Ramos (cell line): ENCODE measurements around the gene IMPDH1.

Experiments
- in situ Hi-C: fragments of 300-500 bp; cut with MboI; formaldehyde crosslinking; loops from one replicate; pipeline ENCODE4 v1.14.3; 2022; ENCODE audit warnings: low sequenced_read_pairs; ENCODE audit not compliant: unreplicated experiment

Gene IMPDH1

DNA sequence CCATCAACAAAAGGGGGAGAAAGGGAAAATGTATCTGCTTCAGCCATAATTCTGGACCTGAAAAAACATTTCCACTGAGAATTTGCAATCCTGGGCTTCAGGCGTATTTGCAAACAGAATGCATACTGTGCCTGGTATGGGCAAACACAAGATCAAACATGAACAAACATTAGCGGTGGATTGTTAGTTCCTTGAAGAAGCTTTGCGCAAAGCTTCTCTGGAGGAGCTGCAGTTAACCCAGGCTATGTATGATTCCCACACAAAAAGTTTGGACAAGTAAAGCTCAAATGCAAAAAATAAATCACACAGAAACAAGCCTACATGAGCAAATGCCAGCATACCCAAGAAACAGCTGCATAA lies 25.5 kb upstream of the IMPDH1 start:
- in situ Hi-C loops, result no loop called here

GRCh38 chr7:128434413-128435326 lies 24.9 kb upstream of the IMPDH1 start:
- in situ Hi-C loops, result no loop called here

DNA sequence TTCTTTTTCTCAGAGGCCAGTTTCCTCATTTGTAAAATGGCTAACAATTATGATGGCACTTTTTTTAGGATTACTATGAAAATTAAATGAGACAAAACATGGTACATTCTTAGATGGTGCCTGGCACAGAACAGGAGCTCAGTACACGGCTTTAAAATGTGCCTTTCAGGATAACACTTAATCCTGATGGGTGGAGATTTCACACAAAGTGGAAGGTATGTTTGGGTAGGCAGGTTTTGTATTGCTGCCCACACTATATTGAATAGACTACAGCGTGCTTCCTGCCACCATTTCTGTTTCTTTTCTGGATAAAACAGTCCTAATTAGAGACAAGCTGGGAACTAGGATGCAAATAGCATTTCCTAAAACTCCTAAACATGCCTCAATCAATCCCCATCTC lies 22.0 kb upstream of the IMPDH1 start:
- in situ Hi-C loops, result no loop called here

DNA sequence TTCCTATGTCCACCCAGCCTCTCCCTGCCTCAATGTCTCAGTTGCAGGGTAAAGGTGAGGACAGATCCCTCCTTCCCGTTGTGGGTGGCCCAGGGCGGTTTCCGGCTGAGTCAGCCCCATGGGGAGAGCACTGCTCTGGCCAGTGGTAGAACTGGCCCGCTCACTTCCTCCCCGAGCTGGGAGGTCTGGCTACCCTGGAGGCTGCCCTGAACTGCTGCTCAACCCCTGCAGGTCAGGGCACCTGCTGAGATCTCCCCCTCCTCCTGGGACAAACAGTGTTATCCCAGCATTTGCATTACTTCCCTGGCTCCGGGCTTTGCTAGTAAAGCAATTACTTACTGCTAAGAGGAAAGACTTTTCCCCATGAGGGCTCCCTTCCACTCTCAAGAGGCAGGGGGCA lies 21.4 kb upstream of the IMPDH1 start:
- in situ Hi-C loops, result no loop called here

- in situ Hi-C loops, result no loop called here
Measured at GRCh38 chr7:128430207-128430606, 20.4 kb upstream of the IMPDH1 start.

DNA sequence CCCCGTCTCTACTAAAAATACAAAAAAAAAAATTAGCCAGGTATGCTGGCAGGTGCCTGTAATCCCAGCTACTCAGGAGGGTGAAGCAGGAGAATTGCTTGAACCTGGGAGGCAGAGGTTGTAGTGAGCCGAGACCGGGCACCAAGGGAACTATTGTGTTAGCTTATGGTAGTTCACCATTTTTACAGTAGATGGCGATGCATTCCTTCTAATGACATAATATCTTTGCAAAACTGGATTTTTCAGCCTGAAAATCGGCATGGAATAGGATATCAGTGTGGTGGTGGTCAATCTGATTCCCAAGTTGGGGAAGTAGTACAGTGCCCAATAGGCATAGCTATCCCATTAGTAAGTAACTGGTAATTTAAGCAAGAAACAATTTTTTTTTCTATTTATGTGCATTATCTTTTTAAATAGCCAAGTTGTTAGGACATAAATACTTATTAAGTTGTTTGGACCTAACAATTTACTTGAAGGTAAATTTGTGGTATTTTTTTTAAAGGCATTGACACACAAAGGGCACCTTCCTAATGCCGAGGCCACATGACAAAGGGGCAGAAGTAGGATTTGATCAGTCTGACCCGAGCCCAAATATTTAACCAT lies 17.6 kb upstream of the IMPDH1 start:
- in situ Hi-C loops, result loop anchor here (5.0 kb wide), 1 partner anchor 35 kb away; no protein-coding TSS in a partner anchor

- in situ Hi-C loops, result loop anchor here (5.0 kb wide), 1 partner anchor 36 kb away; no protein-coding TSS in a partner anchor
Measured at GRCh38 chr7:128425850-128426249, 16.1 kb upstream of the IMPDH1 start.

GRCh38 chr7:128424686-128425275 lies 15.0 kb upstream of the IMPDH1 start:
- in situ Hi-C loops, result loop anchor here (5.0 kb wide), 1 partner anchor 38 kb away; no protein-coding TSS in a partner anchor

- in situ Hi-C loops, result no loop called here
Measured at GRCh38 chr7:128422842-128423241, 13.1 kb upstream of the IMPDH1 start.

GRCh38 chr7:128422037-128422436 lies 12.3 kb upstream of the IMPDH1 start:
- in situ Hi-C loops, result no loop called here

GRCh38 chr7:128421384-128421783 lies 11.6 kb upstream of the IMPDH1 start:
- in situ Hi-C loops, result no loop called here

DNA sequence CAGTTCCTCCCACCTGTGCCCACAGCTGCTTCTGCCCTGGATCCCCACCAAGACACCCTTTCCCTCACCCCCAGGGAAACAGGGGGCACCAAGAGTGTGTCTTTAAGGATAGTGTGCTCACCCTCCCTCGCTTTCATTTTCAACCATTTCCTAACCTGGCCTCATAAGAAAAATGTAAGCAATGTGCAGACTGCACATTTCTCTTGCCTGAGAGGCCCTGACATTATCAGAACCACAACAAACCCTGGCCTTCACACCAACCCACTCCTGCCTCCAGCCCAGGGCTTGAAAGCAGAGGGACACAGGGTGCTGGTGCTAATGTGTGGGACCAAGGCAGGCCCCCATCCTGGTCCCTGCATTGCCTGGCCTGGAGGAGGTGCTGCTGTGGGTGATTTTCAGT lies 11.0 kb upstream of the IMPDH1 start:
- in situ Hi-C loops, result no loop called here

DNA sequence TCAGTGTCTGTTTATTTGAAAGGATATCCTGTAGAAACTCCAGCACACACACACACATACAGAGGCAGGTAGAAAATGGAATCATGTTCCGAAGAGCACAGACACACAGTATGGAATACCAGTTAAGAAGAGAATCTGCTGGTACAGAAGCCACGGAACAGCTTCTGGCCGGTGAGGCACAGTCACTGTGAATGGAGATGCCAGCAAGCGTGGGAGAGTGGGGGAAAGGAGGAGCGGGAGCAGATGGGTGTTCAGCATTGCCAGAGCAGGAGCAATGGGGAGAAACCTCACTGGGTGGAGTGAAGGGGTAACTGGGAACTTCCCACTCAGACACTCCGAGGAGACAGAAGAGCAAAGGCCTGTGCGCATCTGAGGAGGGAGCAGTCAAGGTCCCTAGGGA lies 9.5 kb upstream of the IMPDH1 start:
- in situ Hi-C loops, result no loop called here

DNA sequence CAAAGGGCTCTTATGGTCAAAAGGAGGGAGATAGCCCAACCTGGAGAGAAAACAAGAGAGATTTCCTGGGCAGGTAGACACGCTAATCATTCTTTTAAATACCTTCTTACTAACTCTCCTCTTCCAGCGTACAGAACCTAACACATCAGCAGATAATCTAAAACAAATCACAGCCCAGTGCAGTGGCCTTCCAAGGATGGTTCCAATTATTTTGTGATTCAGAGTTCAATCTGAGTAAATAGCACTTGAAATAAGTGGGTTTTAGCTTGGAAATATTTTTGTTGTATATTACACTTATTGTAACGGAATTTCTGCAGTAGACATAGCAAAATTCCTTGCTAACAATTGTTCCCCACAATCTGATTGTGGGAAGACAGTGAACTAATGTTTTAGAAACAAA lies 7.3 kb upstream of the IMPDH1 start:
- in situ Hi-C loops, result no loop called here

- in situ Hi-C loops, result no loop called here
Measured at GRCh38 chr7:128415217-128415785, 5.5 kb upstream of the IMPDH1 start.

DNA sequence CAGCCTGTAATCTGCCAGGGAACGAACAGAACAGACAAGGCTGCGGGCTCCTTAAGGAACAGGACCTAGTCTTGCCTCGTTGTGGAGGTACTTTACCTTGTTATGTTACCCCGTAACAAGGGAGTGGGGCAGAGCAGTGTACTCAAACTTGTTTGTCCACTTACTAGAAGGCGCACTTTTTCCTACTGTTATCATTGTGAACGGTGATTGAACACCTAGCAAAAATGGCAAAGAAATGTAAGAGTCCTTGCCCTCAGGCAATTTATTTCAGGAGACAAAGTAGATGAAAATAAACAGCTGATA lies 620 bp upstream of the IMPDH1 start:
- in situ Hi-C loops, result no loop called here

DNA sequence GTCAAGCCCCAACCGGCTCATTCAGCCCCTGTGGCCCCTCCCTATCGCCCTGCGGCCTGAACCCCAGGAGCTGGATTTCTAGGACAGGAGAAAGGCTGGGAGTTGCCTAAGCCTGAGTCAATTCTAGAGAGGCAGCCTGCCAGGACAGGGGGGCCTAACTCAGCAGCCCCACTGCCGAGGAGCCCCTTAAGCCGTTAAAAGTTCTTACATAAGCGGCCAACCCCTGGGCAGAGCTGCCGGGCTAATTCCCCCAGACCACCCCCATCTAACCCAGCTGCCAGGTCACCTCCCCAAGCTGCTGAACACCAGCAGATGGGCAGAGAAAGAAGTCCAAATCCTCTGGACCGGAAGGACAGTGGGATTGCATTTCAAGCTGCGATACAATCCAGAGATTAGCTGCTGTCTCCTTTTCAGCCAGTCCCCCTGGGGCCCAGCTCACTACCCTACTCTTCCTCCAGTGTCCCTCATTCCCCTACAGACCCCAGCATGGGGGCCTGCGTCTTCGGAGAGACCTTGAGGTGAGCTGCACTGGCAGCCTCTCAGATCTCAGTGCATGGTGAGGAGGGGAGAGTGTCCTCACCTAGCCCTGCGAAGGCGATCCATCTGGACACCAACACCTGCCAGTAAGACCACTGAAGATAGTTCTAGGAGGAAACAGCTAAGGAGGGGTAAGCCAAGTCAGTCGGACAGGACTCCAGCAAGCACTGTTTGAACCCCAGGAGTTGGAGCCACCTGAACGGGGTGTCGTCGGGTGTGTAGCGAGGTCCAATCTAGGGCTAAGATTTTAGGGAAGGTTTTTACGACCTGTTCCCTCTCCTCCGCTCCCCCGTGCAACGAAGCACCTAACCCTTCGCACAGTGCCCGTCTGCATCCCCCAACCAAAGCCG lies 830 bp downstream of the IMPDH1 start:
- in situ Hi-C loops, result no loop called here

GRCh38 chr7:128407751-128408708 lies 1.8 kb downstream of the IMPDH1 start:
- in situ Hi-C loops, result no loop called here

GRCh38 chr7:128407233-128407589 lies 2.6 kb downstream of the IMPDH1 start:
- in situ Hi-C loops, result no loop called here
